Measurements from ENCODE around the gene TMEM184A. TPM values are rescaled to one million over a fixed set of nuclear protein-coding genes. Genes with fewer than 3 reads are reported as not detected.

TMEM184A gene
- polyA plus RNA-seq, 2 of the 4 experiments (the other 2 are of a cell fraction): 14.3 to 18.4 TPM

GRCh38 chr7:1569833-1570632 lies 14.0 kb upstream of the TMEM184A start, which contains the start of gene PSMG3 (continued):
- TF ChIP-seq PHF8 (IDR thresholded peaks at IDR 0.05; ENCODE audit: borderline replicate concordance, low read depth) (peak; percentile 49; the same call in 1 of the 2 replicates), ELK1 (IDR thresholded peaks at IDR 0.05; ENCODE audit: low read depth, low read length) (0 out of 2 replicates have a peak, but pooled peaks have one; percentile 45), KDM5A (IDR thresholded peaks at IDR 0.05) (peak; percentile 73), JUNB (IDR thresholded peaks at IDR 0.05) (no peak), ATOH8 (CRISPR knock-in tag; IDR thresholded peaks at IDR 0.05; ENCODE audit: low read depth) (peak; percentile 9; the same call in 1 of the 2 replicates), FOSL2 (IDR thresholded peaks at IDR 0.05) (no peak), FOSL2 (CRISPR knock-in tag; IDR thresholded peaks at IDR 0.05) (no peak), HDAC2 (IDR thresholded peaks at IDR 0.05) (no peak), ZSCAN20 (CRISPR knock-in tag; IDR thresholded peaks at IDR 0.05) (no peak), CHD4 (IDR thresholded peaks at IDR 0.05; ENCODE audit: borderline replicate concordance) (no peak), NR3C1 (IDR thresholded peaks at IDR 0.05) (no peak), JUN (IDR thresholded peaks at IDR 0.05) (peak; percentile 86 to 96; a peak in 4 of 5 replicates), HOXB5 (CRISPR knock-in tag; IDR thresholded peaks at IDR 0.05) (no peak; the same call in 1 of the 2 replicates), HES2 (IDR thresholded peaks at IDR 0.05) (no peak), RAD21 (conservative IDR thresholded peaks at IDR 0.05 in 1 of 2, IDR thresholded peaks at IDR 0.05 in 1 of 2) (no peak; a peak in 1 of 5 replicates), BHLHE40 (IDR thresholded peaks at IDR 0.05; ENCODE audit: low read depth, low read length) (no peak), KDM1A (IDR thresholded peaks at IDR 0.05; ENCODE audit: low read depth) (no peak), REST (IDR thresholded peaks at IDR 0.05) (no peak), BCL3 (IDR thresholded peaks at IDR 0.05) (peak; percentile 82), MAFK (IDR thresholded peaks at IDR 0.05; ENCODE audit: partially characterized antibody) (no peak), GATA3 (IDR thresholded peaks at IDR 0.05; ENCODE audit: borderline replicate concordance) (no peak), TP53 (CRISPR knock-in tag; IDR thresholded peaks at IDR 0.05) (no peak), NFE2L2 (conservative IDR thresholded peaks at IDR 0.05; ENCODE audit: low read length) (no peak), FOXS1 (CRISPR knock-in tag; IDR thresholded peaks at IDR 0.05) (no peak), POLR2A (IDR thresholded peaks at IDR 0.05; ENCODE audit: low read length) (peak; percentile 74), ZC3H11A (IDR thresholded peaks at IDR 0.05) (peak; percentile 4; the same call in 1 of the 2 replicates), MAZ (IDR thresholded peaks at IDR 0.05; ENCODE audit: borderline replicate concordance, low read depth, low read length) (no peak), HMGXB4 (CRISPR knock-in tag; IDR thresholded peaks at IDR 0.05; ENCODE audit: borderline replicate concordance) (peak; percentile 80; the same call in 1 of the 2 replicates), PBX3 (IDR thresholded peaks at IDR 0.05) (no peak), CTCF (IDR thresholded peaks at IDR 0.05) (no peak)

All from A549 (cell line).